T-helper 2 cell treated with Interferon-gamma antibody and Interleukin-4, amounts not matched to agents 100 ng/mL and 5 ng/mL, for 36 hours (primary cell): Measurements from ENCODE around the gene ZNF529. TPM values are rescaled to one million over a fixed set of nuclear protein-coding genes. Genes with fewer than 3 reads are reported as not detected.

Source experiments
- intact Hi-C: fragments of 100-400 bp; cut with micrococcal nuclease; formaldehyde crosslinking; loops from one replicate; pipeline ENCODE4 v1.15.1; 2023
- total RNA-seq: library from RNA; stranded (reverse); gene quantifications from 2 replicates; pipeline ENCODE4 v1.2.3, GENCODE V29; 2022

Gene ZNF529
- total RNA-seq, 1 donor from 2014 or later: 14.9 TPM

DNA sequence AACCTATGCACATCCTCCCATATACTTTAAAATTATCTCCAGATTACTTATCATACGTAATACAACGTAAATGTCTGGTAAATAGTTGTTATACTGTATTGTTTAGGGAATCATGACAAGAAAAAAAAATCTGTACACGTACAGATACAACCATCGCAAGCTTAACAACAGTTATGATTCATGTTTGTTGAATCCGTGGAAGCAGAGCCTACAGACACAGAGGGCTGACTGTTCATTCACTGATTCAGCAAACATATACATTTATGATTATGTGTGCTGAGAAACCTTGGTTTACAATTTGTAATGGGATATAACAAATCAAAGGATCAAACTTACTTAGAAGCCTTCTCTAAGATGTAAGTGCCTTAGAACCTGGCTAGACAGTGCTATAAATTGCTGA is 46.5 kb downstream of the ZNF529 start:
- intact Hi-C loops: loop anchor here (5.0 kb wide), 1 partner anchor 691 kb away; the partner anchor contains the start of gene ZNF383

DNA sequence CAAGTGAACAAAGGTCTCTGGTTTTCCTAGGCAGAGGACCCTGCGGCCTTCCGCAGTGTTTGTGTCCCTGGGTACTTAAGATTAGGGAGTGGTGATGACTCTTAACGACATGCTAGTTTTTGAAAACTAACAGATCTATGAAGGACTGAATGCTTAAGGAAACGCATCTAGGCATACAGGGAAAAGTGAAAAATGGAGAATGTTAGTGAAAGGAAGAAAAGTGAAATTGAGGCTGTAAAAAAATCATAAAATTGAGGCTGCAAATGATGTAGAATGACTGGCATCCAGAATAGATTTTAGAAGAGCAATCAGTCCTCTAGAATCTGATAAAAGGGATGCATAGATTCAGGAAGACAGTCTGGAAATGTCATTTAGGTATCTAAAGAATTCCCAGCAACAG is 48.5 kb downstream of the ZNF529 start:
- intact Hi-C loops: loop anchor here (5.0 kb wide), 1 partner anchor 693 kb away; the partner anchor contains the start of gene ZNF383

DNA sequence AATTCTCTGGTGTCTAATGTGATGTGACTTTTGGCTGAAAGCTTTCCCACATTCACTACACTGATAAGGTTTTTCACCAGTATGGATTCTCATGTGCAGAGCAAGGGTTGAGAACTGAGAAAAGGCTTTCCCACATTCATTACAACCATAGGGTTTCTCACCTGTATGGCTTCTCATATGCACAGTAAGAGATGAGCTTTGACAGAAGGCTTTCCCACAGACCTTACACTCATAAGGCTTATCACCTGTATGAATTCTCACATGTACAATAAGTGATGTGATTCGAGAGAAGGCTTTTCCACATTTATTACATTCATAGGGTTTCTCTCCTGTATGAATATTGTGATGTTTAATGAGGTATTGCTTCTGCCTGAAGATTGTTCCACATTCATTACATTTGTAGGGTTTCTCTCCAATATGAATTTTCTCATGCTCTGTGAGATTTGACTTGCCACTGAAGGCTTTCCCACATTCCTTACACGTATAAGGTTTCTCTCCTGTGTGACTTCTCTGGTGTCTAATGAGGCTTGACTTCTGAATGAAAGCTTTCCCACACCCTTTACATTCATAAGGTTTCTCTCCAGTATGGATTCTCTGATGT is 59.0 kb downstream of the ZNF529 start:
- intact Hi-C loops: no loop called here

DNA sequence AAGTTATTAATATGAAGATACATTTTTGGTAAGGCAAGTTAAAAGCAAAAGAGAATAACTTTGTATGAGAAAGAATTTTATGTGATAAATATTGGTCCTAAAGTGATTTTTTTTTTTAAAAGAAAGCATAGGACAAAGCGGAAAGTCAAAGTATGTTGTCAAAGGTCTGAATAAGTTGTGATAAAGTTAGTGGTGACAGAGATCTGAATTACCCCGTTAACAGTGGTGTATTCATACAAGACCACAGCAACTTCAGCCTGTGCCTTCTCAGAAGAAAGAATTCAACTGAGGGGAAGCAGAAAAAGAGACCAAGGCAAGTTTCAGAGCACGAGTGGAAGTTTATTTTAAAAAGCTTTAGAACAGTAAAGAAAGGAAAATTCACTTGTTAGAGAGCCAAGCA is 64.8 kb downstream of the ZNF529 start:
- intact Hi-C loops: no loop called here

DNA sequence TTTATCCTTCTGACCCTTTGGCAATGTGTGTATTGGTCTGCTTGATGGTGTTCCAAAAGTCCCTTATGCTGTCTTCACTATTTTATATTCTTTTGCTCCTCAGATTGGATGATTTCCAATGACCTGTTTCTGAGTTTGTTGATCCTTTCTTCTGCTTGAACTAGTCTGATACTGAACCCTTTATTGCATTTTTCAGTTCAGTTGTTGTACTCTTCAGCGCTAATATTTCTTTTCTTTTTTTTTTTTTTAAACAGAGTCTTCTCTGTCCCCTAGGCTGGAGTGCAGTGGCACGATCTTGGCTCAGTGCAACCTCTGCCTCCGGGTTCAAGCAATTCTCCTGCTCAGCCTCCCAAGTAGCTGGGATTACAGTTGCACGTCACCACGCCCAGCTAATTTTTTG is 71.1 kb downstream of the ZNF529 start:
- intact Hi-C loops: no loop called here

DNA sequence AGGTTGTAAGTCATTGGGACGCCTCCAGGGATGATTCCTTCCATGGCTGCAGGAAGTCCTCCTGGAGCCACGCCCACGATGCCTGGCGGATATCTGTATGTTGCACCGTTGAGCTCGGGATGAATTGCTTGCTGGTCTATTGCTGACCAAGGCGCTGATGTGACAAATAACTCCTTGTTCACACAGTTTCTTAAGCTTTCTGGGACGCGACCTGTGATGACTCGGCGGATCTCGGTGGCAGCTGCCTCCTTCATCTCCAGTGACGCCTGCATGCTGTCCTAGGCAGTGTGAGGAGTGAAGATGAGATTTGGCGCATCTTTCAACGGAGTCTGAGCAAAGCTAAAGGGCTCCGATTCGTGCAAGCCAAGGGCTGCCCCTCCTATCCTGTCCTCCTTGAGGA is 76.1 kb downstream of the ZNF529 start:
- intact Hi-C loops: no loop called here

Other genes with a start within 250 kb of the ZNF529 start
- 5.0 TPM in 2 replicates for gene ZFP14, start 194.1 kb downstream of the ZNF529 start, total RNA-seq
- gene ZFP82, start 154.6 kb downstream of the ZNF529 start, total RNA-seq: 4.3 and 4.6 TPM in 2 replicates
- gene ZNF566, start 83.7 kb downstream of the ZNF529 start, total RNA-seq: 6.9 and 8.3 TPM in 2 replicates
- 8.1 and 8.3 TPM in 2 replicates for gene ZNF260, start 45.0 kb downstream of the ZNF529 start, total RNA-seq
- gene ZNF382, start 32.0 kb upstream of the ZNF529 start, total RNA-seq: 10.4 and 13.4 TPM in 2 replicates
- gene ZNF461, start 93.5 kb upstream of the ZNF529 start, total RNA-seq: 6.7 TPM in 2 replicates
- 8.9 and 9.2 TPM in 2 replicates for gene ZNF567, start 114.3 kb upstream of the ZNF529 start, total RNA-seq
- gene ZNF850, start 199.5 kb upstream of the ZNF529 start, total RNA-seq: 5.6 and 5.9 TPM in 2 replicates